VCaP (cell line): ENCODE data around the gene LPP.

Source experiments
- H3K27ac ChIP-seq: fragments of 450-650 bp; 2 replicates; pipeline ENCODE4 v1.5.1; 2017
- CTCF ChIP-seq: fragments of 450-650 bp; conservative IDR thresholded peaks from 2 replicates; pipeline ENCODE4 v1.5.1; 2017; ENCODE audit warnings: mild to moderate bottlenecking, moderate library complexity

Gene LPP

GRCh38 chr3:188380252-188380651 is 226.3 kb downstream of the LPP start:
- TF ChIP-seq CTCF = no peak
- no peak overlapping the region for H3K27ac ChIP-seq

- no peak overlapping the region for H3K27ac ChIP-seq
- TF ChIP-seq CTCF = no peak
Measured at GRCh38 chr3:188380722-188381121, 226.8 kb downstream of the LPP start.

- H3K27ac ChIP-seq = no peak overlapping the region
- TF ChIP-seq CTCF = no peak
Measured at GRCh38 chr3:188383748-188384147, 229.8 kb downstream of the LPP start.

GRCh38 chr3:188385295-188385694 is 231.3 kb downstream of the LPP start:
- no peak for TF ChIP-seq CTCF
- H3K27ac ChIP-seq = no peak overlapping the region

GRCh38 chr3:188389711-188390342 is 235.9 kb downstream of the LPP start:
- TF ChIP-seq CTCF = no peak
- H3K27ac ChIP-seq = no peak overlapping the region

- no peak overlapping the region for H3K27ac ChIP-seq
- no peak for TF ChIP-seq CTCF
Measured at GRCh38 chr3:188390343-188390718, 236.4 kb downstream of the LPP start.

- H3K27ac ChIP-seq = no peak overlapping the region
- TF ChIP-seq CTCF = no peak
Measured at GRCh38 chr3:188390775-188391443, 237.0 kb downstream of the LPP start.
